ENCODE results near the gene POLD2. TPM values are rescaled to one million over a fixed set of nuclear protein-coding genes. Genes with fewer than 3 reads are reported as not detected.
A peak's percentile ranks its signal among the peaks of the same experiment; 100 is the strongest.

Gene POLD2
- total RNA-seq, 1 experiment from 2014 or later = 131 TPM

GRCh38 chr7:44064791-44065430 lies 58.4 kb downstream of the POLD2 start:
- Mint-ChIP-seq H3K9me3 (no peaks in the 10 kb centered on the region), H3K4me1 (peaks cover 33 to 36% of the 10 kb centered on the region in 2 experiments), H3K36me3 (ENCODE audit: insufficient read depth in 1 of 3, low read depth in 3 of 3) (peaks cover 0 to 18% (median 2%) of the 10 kb centered on the region in 3 experiments; a peak in 6 of 7 replicates), H3K27ac (no peak overlapping the region), H3K27me3 (ENCODE audit: low read depth) (peaks cover 36% of the 10 kb centered on the region), H3K4me3 (peak overlapping the region; percentile 56 to 57; a peak in 4 of 5 replicates)
- Histone ChIP-seq H3K79me2 (ENCODE audit: insufficient read depth, low read length) (no peaks in the 10 kb centered on the region), H2BK20ac (ENCODE audit: low read depth, low read length, poor library complexity, severe bottlenecking) (no peak overlapping the region), H3K4me1 (ENCODE audit: insufficient read depth, low read length) (peaks cover 10% of the 10 kb centered on the region; the same call in 1 of the 2 replicates), H3K79me1 (ENCODE audit: insufficient read depth, low read depth, low read length, poor library complexity, severe bottlenecking) (no peaks in the 10 kb centered on the region), H3T11ph (ENCODE audit: low read length) (no peak overlapping the region), H2BK15ac (ENCODE audit: low read depth, low read length) (no peak overlapping the region), H2AK5ac (ENCODE audit: insufficient read length, low read length) (no peak overlapping the region), H3K23ac (ENCODE audit: insufficient read length, low read depth, low read length) (no peak overlapping the region), H4K20me1 (ENCODE audit: control insufficient read depth, insufficient read depth, insufficient read length) (no peaks in the 10 kb centered on the region), H3K56ac (ENCODE audit: insufficient read length, low read depth, low read length) (no peak overlapping the region), H3K27me3 (ENCODE audit: insufficient read depth, low read length) (no peaks in the 10 kb centered on the region), H3K9ac (ENCODE audit: extremely low read depth, insufficient read length, low read length) (no peak overlapping the region), H3K4me2 (ENCODE audit: insufficient read depth, insufficient read length, low read length) (peak overlapping the region; percentile 4), H3K4ac (ENCODE audit: low read depth, low read length) (no peak overlapping the region), H4K91ac (ENCODE audit: insufficient read length, low read depth, low read length) (no peak overlapping the region), H3K14ac (ENCODE audit: insufficient read depth, low read length) (no peak overlapping the region), H3K23me2 (ENCODE audit: insufficient read length, low read depth, low read length, poor library complexity, severe bottlenecking) (no peaks in the 10 kb centered on the region), H3K27ac (ENCODE audit: insufficient read length, low read depth, low read length) (no peak overlapping the region), H2BK12ac (ENCODE audit: insufficient read length, low read depth, low read length) (no peak overlapping the region), H3K18ac (ENCODE audit: insufficient read length, low read depth, low read length) (peak overlapping the region; percentile 3), H3K9me3 (ENCODE audit: control insufficient read depth, low read depth, low read length) (no peaks in the 10 kb centered on the region), H2BK120ac (ENCODE audit: low read depth, low read length, poor library complexity, severe bottlenecking) (no peak overlapping the region), H4K5ac (ENCODE audit: insufficient read length, low read depth, low read length) (no peak overlapping the region), H4K8ac (replicated peaks; ENCODE audit: insufficient read length, low read depth, low read length) (no peak overlapping the region), H2BK5ac (ENCODE audit: insufficient read length, low read length) (no peak overlapping the region), H2AFZ (ENCODE audit: low read length) (no peak overlapping the region)
- no peak for TF ChIP-seq CTCF (conservative IDR thresholded peaks at IDR 0.05)
- DNase-seq = no peak
- WGBS (ENCODE audit: extremely low coverage, insufficient read length, low lambda C conversion rate) = no CpG with 5 or more reads among the region's 33 CpGs

Small RNA genes lying within 50 kb of the gene (microRNA-seq; reads per million reads assigned to microRNA genes)
- gene MIR6838 (ENCODE audit: borderline microRNAs expressed) = not detected

Other genes with a start within 250 kb of the POLD2 start
- 30.5 and 30.7 TPM in 2 replicates for gene URGCP, start 217.0 kb downstream of the POLD2 start, total RNA-seq (2021)
- 6.4 and 7.3 TPM in 2 replicates for gene UBE2D4, start 197.1 kb downstream of the POLD2 start, total RNA-seq (2021)
- not detected in 2 replicates for gene SPDYE1, start 125.7 kb downstream of the POLD2 start, total RNA-seq (2021)
- 51.3 and 52.8 TPM in 2 replicates for gene DBNL, start 78.8 kb downstream of the POLD2 start, total RNA-seq (2021)
- 5.6 and 8.7 TPM in 2 replicates for gene PGAM2, start 58.0 kb downstream of the POLD2 start, total RNA-seq (2021)
- gene POLM, start 41.0 kb downstream of the POLD2 start, total RNA-seq (2021) = 18.7 and 24.5 TPM in 2 replicates
- gene AEBP1, start 19.2 kb downstream of the POLD2 start, total RNA-seq (2021) = 49.1 and 49.3 TPM in 2 replicates
- 4.9 and 5.7 TPM in 2 replicates for gene MYL7, start 17.8 kb upstream of the POLD2 start, total RNA-seq (2021)
- gene GCK, start 65.9 kb upstream of the POLD2 start, total RNA-seq (2021) = 0.90 and 0.98 TPM in 2 replicates
- 104 and 105 TPM in 2 replicates for gene YKT6, start 77.4 kb upstream of the POLD2 start, total RNA-seq (2021)
- 0.17 and 0.24 TPM in 2 replicates for gene CAMK2B, start 202.0 kb upstream of the POLD2 start, total RNA-seq (2021)